OCI-LY3 (cell line): Measurements from ENCODE around the gene U2SURP.
A peak's percentile ranks its signal among the peaks of the same experiment; 100 is the strongest.

Source experiments
- H2AFZ ChIP-seq: fragments of 200-600, 300-600 bp; shearing (Covaris generic); 2 replicates; pipeline ENCODE4 v1.6.0; 2014; ENCODE audit warnings: antibody characterized with exemption, low read depth, low read length
- H3K27ac ChIP-seq: fragments of 200-600, 300-600 bp; sonication (generic); 2 replicates; pipeline ENCODE4 v1.5.1; 2014; ENCODE audit warnings: mild to moderate bottlenecking, low read length, moderate library complexity, mixed read lengths
- H3K27me3 ChIP-seq: fragments of 200-600, 300-600 bp; sonication (generic); 2 replicates; pipeline ENCODE4 v1.6.1; 2014; ENCODE audit warnings: low read depth, low read length, mixed read lengths
- H3K36me3 ChIP-seq: fragments of 200-600, 300-600 bp; sonication (generic); replicated peaks from 2 replicates; pipeline ENCODE3; 2014; ENCODE audit warnings: low read depth, low read length, mixed read lengths
- H3K4me1 ChIP-seq: fragments of 300-600, 200-600 bp; sonication (generic); 2 replicates; pipeline ENCODE4 v1.6.1; 2014; ENCODE audit warnings: low read length, mixed read lengths
- H3K4me2 ChIP-seq: fragments of 200-600, 300-600 bp; sonication (generic); 2 replicates; pipeline ENCODE4 v1.6.1; 2014; ENCODE audit warnings: low read length, mixed read lengths
- H3K4me3 ChIP-seq: fragments of 300-600, 200-600 bp; sonication (generic); 2 replicates; pipeline ENCODE4 v1.5.1; 2014; ENCODE audit warnings: antibody characterized with exemption, mild to moderate bottlenecking, low read length, moderate library complexity
- H3K79me2 ChIP-seq: fragments of 300-600, 200-600 bp; shearing (Covaris generic); 2 replicates; pipeline ENCODE4 v1.6.1; 2014; ENCODE audit warnings: mild to moderate bottlenecking, low read length, mixed read lengths
- H3K9ac ChIP-seq: fragments of 300-600, 200-600 bp; shearing (Covaris generic); 2 replicates; pipeline ENCODE4 v1.6.0; 2014; ENCODE audit warnings: mild to moderate bottlenecking, low read length, moderate library complexity
- H3K9me3 ChIP-seq: fragments of 200-600, 300-600 bp; shearing (Covaris generic); 2 replicates; pipeline ENCODE4 v1.6.1; 2014; ENCODE audit warnings: low read length, mixed read lengths; ENCODE audit not compliant: insufficient read depth
- H4K20me1 ChIP-seq: fragments of 200-600, 300-600 bp; sonication (generic); 2 replicates; pipeline ENCODE4 v1.6.1; 2016; ENCODE audit warnings: low read length, mixed read lengths; ENCODE audit not compliant: insufficient read depth
- CTCF ChIP-seq: fragments of 200-600, 300-600 bp; sonication (generic); IDR thresholded peaks from 2 replicates; pipeline ENCODE4 v1.5.1; 2014; ENCODE audit warnings: antibody characterized with exemption, low read length, low read depth
- EZH2phosphoT487 ChIP-seq: fragments of 200-600 bp; shearing (Covaris generic); IDR thresholded peaks from 2 replicates; pipeline ENCODE4 v1.6.1; 2018; ENCODE audit warnings: antibody characterized with exemption, mixed run types, low read depth

Gene U2SURP

DNA sequence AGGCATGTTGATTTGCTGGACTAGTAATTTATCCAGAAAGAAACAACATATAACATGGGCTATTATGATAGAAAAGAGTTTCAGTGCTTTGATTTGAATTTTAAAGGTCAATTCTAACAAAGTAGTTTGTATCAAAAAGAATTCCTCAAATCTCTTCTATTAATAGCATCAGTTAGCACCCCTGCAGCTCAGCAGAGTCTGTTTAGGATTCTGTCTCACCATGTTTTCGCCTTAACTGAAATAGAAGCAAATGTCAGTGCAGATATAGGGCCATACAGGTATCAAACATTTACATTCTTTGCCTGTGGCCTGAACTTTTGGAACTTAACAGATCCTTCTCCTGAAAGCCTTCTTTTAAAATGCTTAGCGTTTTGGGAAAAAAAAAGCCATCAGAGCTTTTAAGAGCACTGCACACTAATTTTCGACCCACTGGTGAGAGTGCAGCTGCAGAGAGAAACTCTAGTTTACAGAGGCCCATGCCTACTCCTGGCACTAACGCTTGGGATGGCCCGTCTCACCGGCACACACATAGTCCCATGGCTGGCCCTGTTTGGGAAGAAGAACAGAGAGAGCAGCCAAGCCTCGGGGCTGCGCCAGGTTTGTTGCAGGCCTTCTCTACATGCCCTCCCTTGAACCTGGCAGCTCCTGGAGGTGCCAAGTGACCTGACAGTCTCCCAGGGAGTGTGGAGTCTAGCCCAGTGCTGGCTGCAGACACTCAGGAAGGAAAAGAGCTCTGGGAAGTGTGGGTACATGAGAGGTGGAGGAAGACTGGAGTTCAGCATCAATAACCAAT is 28.0 kb upstream of the U2SURP start:
- H3K79me2 ChIP-seq = no peaks in the 10 kb centered on the region
- H3K9ac ChIP-seq = no peak overlapping the region
- H3K4me3 ChIP-seq = no peak overlapping the region
- no peak overlapping the region for H3K4me2 ChIP-seq
- no peaks in the 10 kb centered on the region for H3K36me3 ChIP-seq
- no peak for TF ChIP-seq CTCF
- TF ChIP-seq EZH2phosphoT487 = no peak
- no peak overlapping the region for H2AFZ ChIP-seq
- no peaks in the 10 kb centered on the region for H3K9me3 ChIP-seq
- no peak overlapping the region for H3K27ac ChIP-seq
- H3K27me3 ChIP-seq = no peaks in the 10 kb centered on the region
- H3K4me1 ChIP-seq = no peaks in the 10 kb centered on the region
- H4K20me1 ChIP-seq = no peaks in the 10 kb centered on the region

GRCh38 chr3:142975316-142975995 is 25.9 kb upstream of the U2SURP start:
- Histone ChIP-seq H3K4me3 (no peak overlapping the region), H3K9me3 (no peaks in the 10 kb centered on the region), H3K9ac (no peak overlapping the region), H3K4me2 (no peak overlapping the region), H3K4me1 (no peaks in the 10 kb centered on the region), H3K79me2 (no peaks in the 10 kb centered on the region), H4K20me1 (no peaks in the 10 kb centered on the region), H3K27me3 (0 out of 2 replicates have a peak, but pooled peaks cover 3% of the 10 kb centered on the region), H3K27ac (no peak overlapping the region), H2AFZ (no peak overlapping the region), H3K36me3 (no peaks in the 10 kb centered on the region)
- 0 out of 2 replicates have a peak, but pooled peaks have one; percentile 11 for TF ChIP-seq CTCF
- no peak for TF ChIP-seq EZH2phosphoT487

GRCh38 chr3:142976621-142977398 is 24.6 kb upstream of the U2SURP start:
- Histone ChIP-seq H3K4me2 (no peak overlapping the region), H4K20me1 (no peaks in the 10 kb centered on the region), H3K4me1 (no peaks in the 10 kb centered on the region), H3K9ac (no peak overlapping the region), H3K4me3 (no peak overlapping the region), H3K27ac (no peak overlapping the region), H3K9me3 (no peaks in the 10 kb centered on the region), H3K27me3 (peaks cover 5% of the 10 kb centered on the region; the same call in 1 of the 2 replicates), H3K79me2 (no peaks in the 10 kb centered on the region), H3K36me3 (no peaks in the 10 kb centered on the region), H2AFZ (no peak overlapping the region)
- no peak for TF ChIP-seq EZH2phosphoT487
- no peak for TF ChIP-seq CTCF

GRCh38 chr3:142977399-142977728 is 24.0 kb upstream of the U2SURP start:
- TF ChIP-seq EZH2phosphoT487 = no peak
- TF ChIP-seq CTCF = no peak
- Histone ChIP-seq H3K79me2 (no peaks in the 10 kb centered on the region), H3K4me2 (no peak overlapping the region), H3K9ac (no peak overlapping the region), H3K4me1 (no peaks in the 10 kb centered on the region), H3K9me3 (no peaks in the 10 kb centered on the region), H3K4me3 (no peak overlapping the region), H3K36me3 (no peaks in the 10 kb centered on the region), H3K27ac (no peak overlapping the region), H3K27me3 (peaks cover 5% of the 10 kb centered on the region; the same call in 1 of the 2 replicates), H4K20me1 (no peaks in the 10 kb centered on the region), H2AFZ (no peak overlapping the region)
